ENCODE measurements around the gene CASKIN1. TPM values are rescaled to one million over a fixed set of nuclear protein-coding genes. Genes with fewer than 3 reads are reported as not detected.

CASKIN1 gene
- total RNA-seq, 5 donors from 2014 or later (not counting 1 experiment from before 2014, with no cell fraction given): 0.06 to 0.47 TPM; not detected in 3

DNA sequence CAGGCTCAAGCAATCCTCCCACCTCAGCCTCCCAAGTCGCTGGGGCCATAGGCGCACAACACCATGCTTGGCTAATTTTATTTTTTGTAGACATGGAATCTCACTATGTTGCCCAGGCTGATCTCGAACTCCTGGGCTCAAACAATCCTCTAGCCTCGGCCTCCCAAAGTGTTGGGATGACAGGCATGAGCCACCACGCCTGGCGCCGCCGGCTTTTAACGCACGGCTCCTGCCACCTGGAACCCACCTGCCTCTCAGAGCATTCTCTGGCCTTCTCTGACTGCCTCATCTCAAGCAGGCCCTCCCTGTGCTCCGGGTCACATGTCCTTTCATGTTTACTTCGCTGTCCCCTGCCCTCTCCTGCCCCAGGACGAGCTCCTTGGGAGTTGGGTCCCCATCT, 10.3 kb downstream of the CASKIN1 start:
- H3K4me3 Mint-ChIP-seq: no peak overlapping the region
- Histone ChIP-seq H3K4me1 (ENCODE audit: control insufficient read depth in 1 of 2, extremely low read depth in 1 of 2, insufficient read depth in 2 of 2, low read length in 2 of 2) (peaks cover 0 to 3% of the 10 kb centered on the region in 2 experiments), H3K9me3 (no peaks in the 10 kb centered on the region), H3K4me3 (ENCODE audit: control insufficient read depth in 1 of 2, extremely low read depth in 1 of 2, low read length in 1 of 2) (no peak overlapping the region), H3K36me3 (ENCODE audit: control insufficient read depth in 2 of 2, extremely low read depth in 1 of 2, insufficient read depth in 1 of 2, low read length in 1 of 2) (no peaks in the 10 kb centered on the region), H3K27ac (ENCODE audit: low read length) (no peak overlapping the region), H3K27me3 (replicated peaks in 1 of 2; ENCODE audit: control insufficient read depth in 2 of 2, extremely low read depth in 1 of 2, insufficient read depth in 2 of 2, low read length in 1 of 2) (peaks cover 0 to 4% of the 10 kb centered on the region in 2 experiments)
- H3K4me1 Mint-ChIP-seq: peaks cover 0 to 1% (median 0%) of the 10 kb centered on the region in 3 donors
- no peaks in the 10 kb centered on the region for H3K36me3 Mint-ChIP-seq
- H3K27me3 Mint-ChIP-seq: no peaks in the 10 kb centered on the region
- no peak overlapping the region for H3K27ac Mint-ChIP-seq
- POLR2A ChIA-PET: no interaction called here
- no peaks in the 10 kb centered on the region for H3K9me3 Mint-ChIP-seq
- ATAC-seq (replicated peaks in 1 of 4): no peak
- no peak for DNase-seq
- CTCF ChIA-PET: no interaction called here
- WGBS (ENCODE audit: insufficient coverage): 93% methylated on average over 8 of the region's 13 CpGs

GRCh38 chr16:2184962-2185361, 11.4 kb downstream of the CASKIN1 start:
- ChIA-PET CTCF (no interaction called here), POLR2A (no interaction called here)

DNA sequence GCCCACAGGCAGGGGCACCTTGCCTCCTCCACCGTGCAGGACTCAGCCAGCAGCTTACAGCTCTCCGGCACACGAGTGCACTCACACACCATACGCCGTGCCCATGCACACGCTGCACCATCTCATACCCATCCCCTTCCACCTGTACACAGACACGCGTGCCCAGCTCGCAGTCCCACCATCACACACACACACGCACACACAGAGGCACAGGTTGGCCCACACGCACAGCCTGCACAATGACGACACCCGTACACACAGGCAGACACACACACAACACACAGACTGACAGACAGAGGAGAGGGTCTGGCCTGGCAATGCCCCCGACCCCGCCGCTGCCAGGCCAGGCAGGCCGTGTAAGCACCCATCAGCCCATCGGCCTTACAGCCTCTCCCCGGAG, 12.1 kb downstream of the CASKIN1 start:
- ATAC-seq (replicated peaks in 1 of 4): no peak

More at GRCh38 chr16:2184962-2185361, 11.4 kb downstream of the CASKIN1 start:
- no peak overlapping the region for H3K27ac Mint-ChIP-seq
- no peak overlapping the region for H3K4me3 Mint-ChIP-seq
- no peaks in the 10 kb centered on the region for H3K9me3 ChIP-seq
- H3K4me3 ChIP-seq (ENCODE audit: control insufficient read depth in 1 of 2, extremely low read depth in 1 of 2, low read length in 1 of 2): no peak overlapping the region
- H3K4me1 Mint-ChIP-seq: peaks cover 0 to 1% (median 0%) of the 10 kb centered on the region in 3 donors
- H3K9me3 Mint-ChIP-seq: no peaks in the 10 kb centered on the region
- no peaks in the 10 kb centered on the region for H3K36me3 ChIP-seq (ENCODE audit: control insufficient read depth in 2 of 2, extremely low read depth in 1 of 2, insufficient read depth in 1 of 2, low read length in 1 of 2)
- H3K27ac ChIP-seq (ENCODE audit: low read length): no peak overlapping the region
- no peak for DNase-seq
- H3K27me3 Mint-ChIP-seq: no peaks in the 10 kb centered on the region
- no peaks in the 10 kb centered on the region for H3K36me3 Mint-ChIP-seq
- no peak for ATAC-seq (replicated peaks in 1 of 4)
- peaks cover 0 to 4% of the 10 kb centered on the region in 2 experiments for H3K27me3 ChIP-seq (replicated peaks in 1 of 2; ENCODE audit: control insufficient read depth in 2 of 2, extremely low read depth in 1 of 2, insufficient read depth in 2 of 2, low read length in 1 of 2)
- WGBS (ENCODE audit: insufficient coverage): 89% methylated on average over 20 of the region's 20 CpGs
- H3K4me1 ChIP-seq (ENCODE audit: control insufficient read depth in 1 of 2, extremely low read depth in 1 of 2, insufficient read depth in 2 of 2, low read length in 2 of 2): peaks cover 0 to 3% of the 10 kb centered on the region in 2 experiments

GRCh38 chr16:2183671-2184070, 12.7 kb downstream of the CASKIN1 start:
- ATAC-seq (replicated peaks in 1 of 4) (no peak), DNase-seq (no peak)
- Histone ChIP-seq H3K27ac (ENCODE audit: low read length) (no peak overlapping the region), H3K9me3 (no peaks in the 10 kb centered on the region), H3K36me3 (ENCODE audit: control insufficient read depth in 2 of 2, extremely low read depth in 1 of 2, insufficient read depth in 1 of 2, low read length in 1 of 2) (no peaks in the 10 kb centered on the region), H3K4me1 (ENCODE audit: control insufficient read depth in 1 of 2, extremely low read depth in 1 of 2, insufficient read depth in 2 of 2, low read length in 2 of 2) (peaks cover 0 to 6% of the 10 kb centered on the region in 2 experiments), H3K4me3 (ENCODE audit: control insufficient read depth in 1 of 2, extremely low read depth in 1 of 2, low read length in 1 of 2) (no peak overlapping the region), H3K27me3 (replicated peaks in 1 of 2; ENCODE audit: control insufficient read depth in 2 of 2, extremely low read depth in 1 of 2, insufficient read depth in 2 of 2, low read length in 1 of 2) (peaks cover 0 to 1% of the 10 kb centered on the region in 2 experiments)
- H3K27ac Mint-ChIP-seq: no peak overlapping the region
- ChIA-PET CTCF (no interaction called here), POLR2A (no interaction called here)
- no peaks in the 10 kb centered on the region for H3K9me3 Mint-ChIP-seq
- H3K27me3 Mint-ChIP-seq: no peaks in the 10 kb centered on the region
- no peaks in the 10 kb centered on the region for H3K36me3 Mint-ChIP-seq
- peaks cover 0 to 1% (median 0%) of the 10 kb centered on the region in 3 donors for H3K4me1 Mint-ChIP-seq
- no peak overlapping the region for H3K4me3 Mint-ChIP-seq
- WGBS (ENCODE audit: insufficient coverage): 94% methylated on average over 30 of the region's 30 CpGs

More for the DNA sequence above, 12.1 kb downstream of the CASKIN1 start:
- Histone ChIP-seq H3K27ac (ENCODE audit: low read length) (no peak overlapping the region), H3K36me3 (ENCODE audit: control insufficient read depth in 2 of 2, extremely low read depth in 1 of 2, insufficient read depth in 1 of 2, low read length in 1 of 2) (no peaks in the 10 kb centered on the region), H3K4me1 (ENCODE audit: control insufficient read depth in 1 of 2, extremely low read depth in 1 of 2, insufficient read depth in 2 of 2, low read length in 2 of 2) (peaks cover 0 to 4% of the 10 kb centered on the region in 2 experiments), H3K4me3 (ENCODE audit: control insufficient read depth in 1 of 2, extremely low read depth in 1 of 2, low read length in 1 of 2) (no peak overlapping the region), H3K27me3 (replicated peaks in 1 of 2; ENCODE audit: control insufficient read depth in 2 of 2, extremely low read depth in 1 of 2, insufficient read depth in 2 of 2, low read length in 1 of 2) (peaks cover 0 to 4% of the 10 kb centered on the region in 2 experiments), H3K9me3 (no peaks in the 10 kb centered on the region)
- Mint-ChIP-seq H3K27me3 (no peaks in the 10 kb centered on the region), H3K9me3 (no peaks in the 10 kb centered on the region), H3K4me3 (no peak overlapping the region), H3K27ac (no peak overlapping the region), H3K36me3 (no peaks in the 10 kb centered on the region), H3K4me1 (peaks cover 0 to 1% (median 0%) of the 10 kb centered on the region in 3 donors)
- no peak for DNase-seq
- WGBS (ENCODE audit: insufficient coverage): 91% methylated on average over 18 of the region's 19 CpGs
- ChIA-PET POLR2A (no interaction called here), CTCF (no interaction called here)

DNA sequence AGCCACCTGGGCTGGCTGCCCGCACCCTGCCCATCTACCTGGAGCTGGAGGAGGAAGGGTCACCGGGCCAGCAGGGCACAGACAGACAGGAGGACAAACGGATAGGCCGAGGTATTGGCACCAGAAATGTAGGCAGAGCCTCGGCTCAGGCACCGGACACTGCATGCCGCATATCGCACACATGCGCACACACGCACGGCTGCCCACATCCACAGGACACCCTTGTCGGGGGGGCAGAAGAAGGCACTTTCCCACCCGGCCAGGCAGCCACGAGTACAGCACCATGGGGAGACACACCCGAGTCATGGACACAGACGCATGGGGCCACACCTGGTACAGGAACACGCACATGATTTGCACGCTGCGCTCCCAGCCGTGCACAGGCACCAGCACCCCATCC, 14.5 kb downstream of the CASKIN1 start:
- Histone ChIP-seq H3K4me3 (ENCODE audit: control insufficient read depth in 1 of 2, extremely low read depth in 1 of 2, low read length in 1 of 2) (no peak overlapping the region), H3K27ac (ENCODE audit: low read length) (no peak overlapping the region), H3K36me3 (ENCODE audit: control insufficient read depth in 2 of 2, extremely low read depth in 1 of 2, insufficient read depth in 1 of 2, low read length in 1 of 2) (no peaks in the 10 kb centered on the region), H3K4me1 (ENCODE audit: control insufficient read depth in 1 of 2, extremely low read depth in 1 of 2, insufficient read depth in 2 of 2, low read length in 2 of 2) (peaks cover 0 to 6% of the 10 kb centered on the region in 2 experiments), H3K27me3 (replicated peaks in 1 of 2; ENCODE audit: control insufficient read depth in 2 of 2, extremely low read depth in 1 of 2, insufficient read depth in 2 of 2, low read length in 1 of 2) (no peaks in the 10 kb centered on the region), H3K9me3 (no peaks in the 10 kb centered on the region)
- ChIA-PET POLR2A (no interaction called here), CTCF (no interaction called here)
- DNase-seq: no peak
- H3K36me3 Mint-ChIP-seq: no peaks in the 10 kb centered on the region
- no peak overlapping the region for H3K27ac Mint-ChIP-seq
- no peaks in the 10 kb centered on the region for H3K9me3 Mint-ChIP-seq
- no peak overlapping the region for H3K4me3 Mint-ChIP-seq
- H3K27me3 Mint-ChIP-seq: no peaks in the 10 kb centered on the region
- ATAC-seq (replicated peaks in 1 of 4): no peak
- WGBS (ENCODE audit: insufficient coverage): 78% methylated on average over 20 of the region's 20 CpGs
- H3K4me1 Mint-ChIP-seq: peaks cover 0 to 1% (median 0%) of the 10 kb centered on the region in 3 donors

DNA sequence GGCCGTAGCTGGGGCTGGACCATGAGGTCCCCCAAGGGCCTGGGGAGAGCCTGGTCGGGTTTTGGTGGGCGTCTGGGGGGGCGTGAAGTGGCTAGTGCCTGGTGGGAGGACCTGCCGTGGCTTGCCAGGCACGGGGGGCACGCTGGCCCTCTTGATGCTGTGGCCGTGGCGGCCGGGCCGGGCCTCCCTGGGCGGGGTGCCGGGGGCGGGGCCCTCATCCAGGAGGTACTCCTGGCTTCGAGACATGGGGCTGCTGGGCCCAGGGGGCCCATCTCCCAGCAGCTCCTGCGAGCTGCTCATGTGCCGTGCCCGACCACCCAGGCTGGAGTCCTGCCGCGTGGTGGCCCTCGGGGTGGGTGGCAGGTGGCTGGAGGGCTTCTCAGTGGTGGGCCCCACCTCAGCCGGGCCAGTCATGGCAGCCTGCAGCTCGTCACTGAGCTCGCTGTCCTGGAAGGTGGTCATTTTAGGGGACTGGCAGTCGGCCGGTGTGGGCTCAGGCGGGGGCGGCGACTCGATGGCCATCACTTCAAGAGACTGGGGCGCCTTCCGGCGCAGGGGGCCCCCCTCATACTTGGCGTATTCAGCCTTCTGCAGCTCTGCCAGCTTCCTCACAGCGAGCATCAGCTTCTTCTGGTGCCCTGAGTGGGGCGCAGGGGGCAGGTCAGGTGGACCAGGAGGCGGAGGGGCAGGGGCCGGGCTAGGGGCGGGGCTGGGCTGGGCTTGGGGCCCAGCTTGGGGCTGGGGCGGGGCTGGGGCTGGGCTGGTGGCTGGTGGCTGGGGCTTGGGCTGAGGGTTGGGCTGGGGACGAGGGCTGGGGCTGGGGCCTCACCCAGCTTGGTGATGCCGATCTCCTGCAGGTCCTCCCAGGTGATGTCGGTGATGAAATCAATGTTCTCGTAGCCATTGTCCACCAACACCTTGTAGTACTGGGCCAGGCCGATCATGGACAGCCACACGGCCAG, 15.2 kb downstream of the CASKIN1 start:
- POLR2A ChIA-PET: interaction anchor here in 1 of 2 donors (0.6 kb wide), 1 partner anchor 124 kb away, joined by 3 read pairs; no protein-coding TSS in a partner anchor

More for the DNA sequence above, 15.2 kb downstream of the CASKIN1 start:
- ATAC-seq (replicated peaks in 1 of 4) (no peak), DNase-seq (no peak)
- no peaks in the 10 kb centered on the region for H3K27me3 ChIP-seq (replicated peaks in 1 of 2; ENCODE audit: control insufficient read depth in 2 of 2, extremely low read depth in 1 of 2, insufficient read depth in 2 of 2, low read length in 1 of 2)
- Mint-ChIP-seq H3K4me1 (peaks cover 0 to 1% (median 0%) of the 10 kb centered on the region in 3 donors), H3K4me3 (no peak overlapping the region), H3K9me3 (no peaks in the 10 kb centered on the region), H3K27me3 (no peaks in the 10 kb centered on the region), H3K27ac (no peak overlapping the region), H3K36me3 (peaks cover under 1% of the 10 kb centered on the region)
- H3K27ac ChIP-seq (ENCODE audit: low read length): no peak overlapping the region
- H3K4me1 ChIP-seq (ENCODE audit: control insufficient read depth in 1 of 2, extremely low read depth in 1 of 2, insufficient read depth in 2 of 2, low read length in 2 of 2): peaks cover 0 to 6% of the 10 kb centered on the region in 2 experiments
- no peaks in the 10 kb centered on the region for H3K36me3 ChIP-seq (ENCODE audit: control insufficient read depth in 2 of 2, extremely low read depth in 1 of 2, insufficient read depth in 1 of 2, low read length in 1 of 2)
- H3K4me3 ChIP-seq (ENCODE audit: control insufficient read depth in 1 of 2, extremely low read depth in 1 of 2, low read length in 1 of 2): no peak overlapping the region
- 88% methylated on average over 43 of the region's 46 CpGs for WGBS (ENCODE audit: insufficient coverage)
- H3K9me3 ChIP-seq: no peaks in the 10 kb centered on the region
- CTCF ChIA-PET: no interaction called here
